IMR-90 (cell line): ENCODE data around the gene OLFML3. TPM values are rescaled to one million over a fixed set of nuclear protein-coding genes. Genes with fewer than 3 reads are reported as not detected.

ENCODE experiments used
- ATAC-seq: fragments of 200-7000 bp; cut with Tn5 transposase; 2 replicates; pipeline ENCODE4 v1.9.1; 2020; ENCODE audit warnings: low read depth, mild to moderate bottlenecking, moderate library complexity
- BruUV-seq: library from RNA; stranded (reverse); fragments of 400-500 nt; replicated peaks from 2 replicates; lab custom pipeline; 2021; lab: Mats Ljungman, UMichigan
- CTCF ChIA-PET: fragments of 300-600 bp; formaldehyde crosslinking; extraction: SDS; loops from one replicate; lab custom pipeline; 2021; ENCODE audit warnings: antibody characterized with exemption; lab: Yijun Ruan, JAX
- POLR2A ChIA-PET: fragments of 300-600 bp; sonication (Branson Sonifier 250); formaldehyde crosslinking; loops from one replicate; lab custom pipeline; 2022; ENCODE audit warnings: antibody characterized with exemption; ENCODE audit not compliant: unreplicated experiment; lab: Charles Lee
- DNase-seq: peaks from one replicate; pipeline ENCODE4 v3.0.0; 2013
- H2AFZ ChIP-seq: replicated peaks from 2 replicates; pipeline ENCODE3; 2013; ENCODE audit warnings: low read length, mild to moderate bottlenecking; ENCODE audit not compliant: poor library complexity
- H2AK5ac ChIP-seq: 2 replicates; pipeline ENCODE4 v1.6.1; 2013; ENCODE audit warnings: low read depth, low read length, inconsistent platforms
- H2AK9ac ChIP-seq: replicated peaks from 2 replicates; pipeline ENCODE3; 2013; ENCODE audit warnings: mild to moderate bottlenecking, low read depth, low read length, moderate library complexity; ENCODE audit not compliant: poor library complexity
- H2BK120ac ChIP-seq: 2 replicates; pipeline ENCODE4 v1.6.1; 2013; ENCODE audit warnings: low read depth, low read length, inconsistent platforms
- H2BK15ac ChIP-seq: 3 replicates; pipeline ENCODE4 v1.6.1; 2013; ENCODE audit warnings: low read depth, low read length, inconsistent platforms
- H2BK20ac ChIP-seq: 2 replicates; pipeline ENCODE4 v1.6.1; 2013; ENCODE audit warnings: low read depth, mild to moderate bottlenecking, inconsistent platforms, low read length, moderate library complexity
- H2BK5ac ChIP-seq: 2 replicates; pipeline ENCODE4 v1.6.1; 2013; ENCODE audit warnings: mild to moderate bottlenecking, low read depth, low read length, inconsistent platforms; ENCODE audit not compliant: poor library complexity, severe bottlenecking
- H3K14ac ChIP-seq: replicated peaks from 2 replicates; pipeline ENCODE4 v1.6.1; 2013; ENCODE audit warnings: low read depth, low read length, inconsistent platforms
- H3K18ac ChIP-seq: 2 replicates; pipeline ENCODE4 v1.6.1; 2013; ENCODE audit warnings: low read depth, low read length, control low read depth
- H3K23ac ChIP-seq: 2 replicates; pipeline ENCODE4 v1.6.1; 2013; ENCODE audit warnings: low read depth, low read length, inconsistent platforms
- H3K27ac ChIP-seq: 2 replicates; pipeline ENCODE4 v1.5.1; 2013; ENCODE audit warnings: mild to moderate bottlenecking, control low read depth, low read length; ENCODE audit not compliant: insufficient read depth
- H3K27me3 ChIP-seq: 2 replicates; pipeline ENCODE4 v1.6.1; 2013; ENCODE audit warnings: low read length; ENCODE audit not compliant: control insufficient read depth, insufficient read depth
- H3K36me3 ChIP-seq: 2 replicates; pipeline ENCODE4 v1.6.1; 2013; ENCODE audit warnings: low read length, mixed read lengths; ENCODE audit not compliant: control insufficient read depth, insufficient read depth
- H3K4ac ChIP-seq: 2 replicates; pipeline ENCODE4 v1.6.1; 2013; ENCODE audit warnings: low read depth, low read length, inconsistent platforms
- H3K4me1 ChIP-seq: 2 replicates; pipeline ENCODE4 v1.6.1; 2013; ENCODE audit warnings: low read length, mixed read lengths; ENCODE audit not compliant: control insufficient read depth, insufficient read depth
- H3K4me2 ChIP-seq: 2 replicates; pipeline ENCODE4 v1.6.1; 2013; ENCODE audit warnings: low read depth, mild to moderate bottlenecking, control low read depth, low read length, moderate library complexity
- H3K4me3 ChIP-seq: 2 replicates; pipeline ENCODE4 v1.5.1; 2013; ENCODE audit warnings: low read depth, mild to moderate bottlenecking, control low read depth, low read length, moderate library complexity; ENCODE audit not compliant: insufficient read depth
- H3K56ac ChIP-seq: 2 replicates; pipeline ENCODE4 v1.6.1; 2013; ENCODE audit warnings: low read length, inconsistent platforms; ENCODE audit not compliant: insufficient read depth; ENCODE audit errors: extremely low read depth
- H3K79me1 ChIP-seq, 2 experiments: 2 replicates each; pipeline ENCODE4 v1.6.1; 2013; ENCODE audit warnings: low read length in 2 of 2, inconsistent platforms in 1 of 2, low read depth in 1 of 2
- H3K9ac ChIP-seq: 2 replicates; pipeline ENCODE4 v1.6.1; 2013; ENCODE audit warnings: low read depth, low read length, control low read depth
- H3K9me1 ChIP-seq: 2 replicates; pipeline ENCODE4 v1.6.1; 2013; ENCODE audit warnings: low read length, inconsistent platforms; ENCODE audit not compliant: insufficient read depth
- H3K9me3 ChIP-seq: 2 replicates; pipeline ENCODE4 v1.6.1; 2013; ENCODE audit warnings: low read length; ENCODE audit not compliant: control insufficient read depth, insufficient read depth
- H4K20me1 ChIP-seq: 2 replicates; pipeline ENCODE4 v1.6.1; 2013; ENCODE audit warnings: low read length, inconsistent platforms; ENCODE audit not compliant: insufficient read depth
- H4K5ac ChIP-seq: 2 replicates; pipeline ENCODE4 v1.6.1; 2013; ENCODE audit warnings: mild to moderate bottlenecking, low read depth, low read length, control low read depth
- H4K8ac ChIP-seq, 2 experiments: 2 replicates each; pipeline ENCODE4 v1.6.1; 2013; ENCODE audit warnings: low read depth in 2 of 2, low read length in 2 of 2, control low read depth in 1 of 2, inconsistent platforms in 1 of 2
- H4K91ac ChIP-seq: 2 replicates; pipeline ENCODE4 v1.6.1; 2013; ENCODE audit warnings: low read depth, low read length, inconsistent platforms; ENCODE audit not compliant: insufficient read depth
- CHD1 ChIP-seq: IDR thresholded peaks from 2 replicates; pipeline ENCODE4 v1.6.1; 2012; ENCODE audit warnings: low read depth, low read length, improper control_type of control experiment
- RCOR1 ChIP-seq: IDR thresholded peaks from 2 replicates; pipeline ENCODE4 v1.6.1; 2012; ENCODE audit warnings: mild to moderate bottlenecking, low read length, improper control_type of control experiment; ENCODE audit not compliant: insufficient replicate concordance
- dilution Hi-C: fragments of 300-500 bp; cut with HindIII; formaldehyde crosslinking; loops from one replicate; pipeline ENCODE4 v1.14.3; 2018; ENCODE audit warnings: low sequenced_read_pairs; ENCODE audit not compliant: unreplicated experiment
- in situ Hi-C: fragments of 300-500 bp; cut with MboI; formaldehyde crosslinking; loops from 3 replicates; pipeline ENCODE4 v1.14.3; 2019; ENCODE audit warnings: low sequenced_read_pairs, inconsistent platforms, mixed read lengths
- intact Hi-C: fragments of 100-400 bp; cut with micrococcal nuclease; formaldehyde crosslinking; loops from 2 replicates; pipeline ENCODE4 v1.10.0; 2022
- polyA plus RNA-seq, 3 experiments: library from polyadenylated mRNA; depleted of rRNA; stranded (reverse); fragments of >200 nt; gene quantifications; 2 replicates each; pipeline ENCODE4 v1.2.3, GENCODE V29; 2012; ENCODE audit warnings: low replicate concordance in 1 of 3
- total RNA-seq: library from RNA; depleted of rRNA; stranded (reverse); fragments of >200 nt; gene quantifications from 2 replicates; pipeline ENCODE4 v1.2.3, GENCODE V29; 2012

The OLFML3 gene
- total and polyA plus RNA-seq, 2 of the 4 experiments (the other 2 are of a cell fraction), result 40.9 to 71.3 TPM

DNA sequence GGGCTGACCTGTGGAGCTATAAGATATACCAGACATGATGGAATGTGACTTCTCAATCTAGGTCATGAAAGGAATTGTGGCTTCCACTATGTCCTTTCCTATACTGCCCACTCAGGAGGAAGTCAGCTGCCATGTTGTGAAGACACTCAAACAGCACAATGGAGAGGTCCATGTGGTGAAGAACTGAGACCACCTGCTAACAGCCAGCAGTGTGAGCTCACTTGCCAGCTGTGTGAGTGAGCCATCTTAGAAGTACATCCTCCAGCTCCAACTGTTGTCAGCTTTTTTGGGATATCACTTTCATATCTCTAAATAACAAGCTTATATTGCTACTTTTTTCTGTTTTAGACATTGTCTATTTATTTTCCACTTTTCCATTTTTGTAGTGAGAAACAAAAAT is 29.7 kb downstream of the OLFML3 start:
- no peak overlapping the region for H3K4me2 ChIP-seq
- no peak overlapping the region for H3K4me3 ChIP-seq
- intact Hi-C loops (no loop called here), dilution Hi-C loops (no loop called here), in situ Hi-C loops (no loop called here)
- no peak overlapping the region for H3K9ac ChIP-seq
- no peaks in the 10 kb centered on the region; the same call in none of the 2 replicates for H3K9me1 ChIP-seq
- H2BK15ac ChIP-seq, result no peak overlapping the region; the same call in 2 of the 3 replicates
- no peak overlapping the region for H3K14ac ChIP-seq
- H3K27me3 ChIP-seq, result peaks cover 13% of the 10 kb centered on the region
- no peak overlapping the region for H4K5ac ChIP-seq
- no peak overlapping the region for H3K56ac ChIP-seq
- BruUV-seq, result no TSS peak
- no peak; the same call in 1 of the 2 replicates for ATAC-seq
- no peak overlapping the region for H4K91ac ChIP-seq
- no peaks in the 10 kb centered on the region for H3K79me1 ChIP-seq
- POLR2A ChIA-PET, result no interaction called here
- H3K4ac ChIP-seq, result no peak overlapping the region; the same call in 1 of the 2 replicates
- no peaks in the 10 kb centered on the region for H3K36me3 ChIP-seq
- no peak overlapping the region for H2BK20ac ChIP-seq
- peaks cover 3% of the 10 kb centered on the region; the same call in 1 of the 2 replicates for H3K4me1 ChIP-seq
- no peak overlapping the region for H2AFZ ChIP-seq
- no peak overlapping the region for H2BK120ac ChIP-seq
- no peak overlapping the region for H2AK9ac ChIP-seq
- no peaks in the 10 kb centered on the region for H3K9me3 ChIP-seq
- H3K27ac ChIP-seq, result no peak overlapping the region
- no peak overlapping the region for H3K18ac ChIP-seq
- H2AK5ac ChIP-seq, result peak overlapping the region; percentile 10; the same call in 1 of the 2 replicates
- H4K20me1 ChIP-seq, result no peaks in the 10 kb centered on the region
- no peak overlapping the region for H2BK5ac ChIP-seq
- CTCF ChIA-PET, result interaction anchor here (0.6 to 1.2 kb wide), 3 partner anchors 29 to 541 kb away, joined by 3 to 4 read pairs (median 3); no protein-coding TSS in a partner anchor
- H3K23ac ChIP-seq, result no peak overlapping the region
- TF ChIP-seq CHD1 (no peak), RCOR1 (no peak)
- DNase-seq, result no peak
- no peak overlapping the region for H4K8ac ChIP-seq
